Subcutaneous adipose tissue (tissue), 4 donors: ENCODE measurements around the gene NDUFB7. TPM values are rescaled to one million over a fixed set of nuclear protein-coding genes. Genes with fewer than 3 reads are reported as not detected.

Source experiments
- total RNA-seq, 4 donors: library from RNA; depleted of rRNA; stranded (reverse); fragments of >200 nt; gene quantifications; one replicate each; pipeline ENCODE4 v1.1.0, GENCODE V29; 2016
- TF ChIP-seq, protein P1 (sequence below): fragments of 450-650 bp; IDR thresholded peaks from one replicate; pipeline ENCODE4 v1.5.1; 2016; ENCODE audit warnings: low read depth, mild to moderate bottlenecking, control low read depth, antibody characterized with exemption, moderate library complexity

NDUFB7 gene
- total RNA-seq, 4 donors from 2014 or later = 293 to 484 (median 411) TPM

DNA sequence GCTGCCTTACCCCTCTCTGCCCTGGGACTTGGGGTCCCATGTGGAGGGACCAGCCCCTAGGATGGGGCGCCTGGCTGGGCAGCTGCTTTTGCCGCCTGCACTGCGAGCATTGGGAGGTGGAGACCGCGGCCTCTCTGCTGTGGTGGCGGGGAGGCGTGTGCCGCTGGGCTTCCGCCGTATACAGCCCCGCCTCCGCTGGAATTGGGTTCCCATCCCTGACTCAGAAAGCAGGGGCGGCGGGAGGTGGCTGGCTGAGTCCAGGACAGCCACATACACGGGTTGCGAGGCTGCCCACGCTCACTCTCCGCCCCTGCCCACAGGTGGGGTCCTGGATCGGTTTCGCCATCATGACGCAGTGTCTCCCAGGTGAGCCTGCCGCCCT, 6.6 kb downstream of the NDUFB7 start:
- TF ChIP-seq, protein P1, sequence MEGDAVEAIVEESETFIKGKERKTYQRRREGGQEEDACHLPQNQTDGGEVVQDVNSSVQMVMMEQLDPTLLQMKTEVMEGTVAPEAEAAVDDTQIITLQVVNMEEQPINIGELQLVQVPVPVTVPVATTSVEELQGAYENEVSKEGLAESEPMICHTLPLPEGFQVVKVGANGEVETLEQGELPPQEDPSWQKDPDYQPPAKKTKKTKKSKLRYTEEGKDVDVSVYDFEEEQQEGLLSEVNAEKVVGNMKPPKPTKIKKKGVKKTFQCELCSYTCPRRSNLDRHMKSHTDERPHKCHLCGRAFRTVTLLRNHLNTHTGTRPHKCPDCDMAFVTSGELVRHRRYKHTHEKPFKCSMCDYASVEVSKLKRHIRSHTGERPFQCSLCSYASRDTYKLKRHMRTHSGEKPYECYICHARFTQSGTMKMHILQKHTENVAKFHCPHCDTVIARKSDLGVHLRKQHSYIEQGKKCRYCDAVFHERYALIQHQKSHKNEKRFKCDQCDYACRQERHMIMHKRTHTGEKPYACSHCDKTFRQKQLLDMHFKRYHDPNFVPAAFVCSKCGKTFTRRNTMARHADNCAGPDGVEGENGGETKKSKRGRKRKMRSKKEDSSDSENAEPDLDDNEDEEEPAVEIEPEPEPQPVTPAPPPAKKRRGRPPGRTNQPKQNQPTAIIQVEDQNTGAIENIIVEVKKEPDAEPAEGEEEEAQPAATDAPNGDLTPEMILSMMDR = no peak

GRCh38 chr19:14563989-14564651, 7.7 kb downstream of the NDUFB7 start:
- TF ChIP-seq, protein P1 = no peak

DNA sequence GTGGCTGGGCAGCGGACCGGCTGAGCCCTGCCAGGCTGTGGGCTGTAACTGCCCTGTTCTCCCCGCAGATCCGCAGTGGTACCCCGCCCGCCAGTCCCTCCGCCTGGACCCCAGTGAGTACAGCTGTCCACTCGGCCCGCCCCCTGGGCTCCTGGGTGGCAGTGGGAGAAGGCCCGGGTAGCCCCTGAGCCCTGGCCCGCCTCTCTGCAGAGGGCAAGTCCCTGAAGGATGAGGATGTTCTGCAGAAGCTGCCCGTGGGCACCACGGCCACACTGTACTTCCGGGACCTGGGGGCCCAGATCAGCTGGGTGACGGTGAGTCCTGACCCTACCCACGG, 8.3 kb downstream of the NDUFB7 start:
- TF ChIP-seq, protein P1 = no peak

DNA sequence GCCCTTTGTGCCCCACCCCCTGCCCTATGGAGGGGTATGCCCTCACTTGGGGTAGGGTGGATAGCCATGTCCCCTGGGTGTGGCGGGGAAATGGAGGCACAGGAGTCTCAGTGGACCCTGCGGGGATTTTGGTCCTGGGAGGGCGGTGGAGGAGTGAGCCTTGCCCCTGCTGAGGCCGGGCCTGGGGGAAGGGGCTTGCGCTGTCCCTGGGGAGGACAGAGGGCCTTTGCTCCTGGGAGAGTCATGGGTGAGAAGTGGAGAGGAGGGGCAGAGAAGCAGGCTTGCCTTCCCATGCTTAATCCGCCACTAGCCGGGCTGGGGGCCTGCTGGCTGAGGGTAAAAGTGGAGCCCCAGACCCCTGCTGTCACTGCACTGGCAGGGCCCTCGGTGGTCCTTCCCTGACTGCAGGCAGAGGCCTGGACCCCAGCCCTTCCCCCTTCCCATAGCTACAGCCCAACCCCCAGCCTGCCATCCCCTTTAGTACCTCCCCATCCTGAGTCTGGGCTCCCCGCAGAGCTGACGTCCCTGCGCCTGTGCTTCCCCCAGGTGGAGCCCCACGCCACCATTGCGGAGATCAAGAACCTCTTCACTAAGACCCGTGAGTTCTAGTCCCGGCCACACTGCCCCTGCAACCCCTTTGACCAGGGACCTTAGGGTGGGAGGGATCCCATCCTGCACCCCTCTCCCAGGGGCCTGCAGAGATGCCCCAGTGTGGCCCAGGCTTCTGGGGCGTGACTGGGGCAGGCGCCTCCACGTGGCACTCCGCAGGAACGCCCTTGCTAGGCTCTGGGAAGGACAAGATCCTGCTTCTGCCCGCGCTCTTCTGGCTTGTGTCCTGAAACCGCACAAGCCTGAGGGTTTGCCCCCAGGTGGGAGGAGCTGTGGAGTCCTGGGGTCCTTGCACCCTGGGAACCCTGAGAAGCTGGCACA, 8.9 kb downstream of the NDUFB7 start:
- TF ChIP-seq, protein P1 = no peak

- TF ChIP-seq, protein P1 = no peak
These were observed 10.0 kb downstream of the NDUFB7 start for GRCh38 chr19:14561847-14562351.

DNA sequence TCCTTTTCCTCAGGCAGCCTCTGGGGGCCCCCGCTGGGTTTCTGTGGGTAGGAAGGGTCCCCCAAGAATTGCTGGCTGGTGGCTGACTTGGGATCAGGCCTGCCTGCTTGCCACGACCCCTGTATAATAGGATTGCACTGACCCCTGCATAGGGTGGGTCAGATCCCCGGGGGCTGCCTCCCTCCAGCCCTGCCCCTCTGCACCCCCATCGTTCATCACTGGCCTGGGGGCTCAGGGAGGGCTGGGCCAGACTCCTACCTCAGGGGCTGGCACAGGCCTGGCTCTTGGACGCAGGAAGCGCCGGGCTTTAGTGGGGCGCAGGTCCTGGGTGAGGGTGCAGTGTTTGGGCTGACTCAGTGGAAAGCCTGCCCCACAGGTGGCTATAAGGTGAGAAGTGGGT, 10.6 kb downstream of the NDUFB7 start:
- TF ChIP-seq, protein P1 = no peak

DNA sequence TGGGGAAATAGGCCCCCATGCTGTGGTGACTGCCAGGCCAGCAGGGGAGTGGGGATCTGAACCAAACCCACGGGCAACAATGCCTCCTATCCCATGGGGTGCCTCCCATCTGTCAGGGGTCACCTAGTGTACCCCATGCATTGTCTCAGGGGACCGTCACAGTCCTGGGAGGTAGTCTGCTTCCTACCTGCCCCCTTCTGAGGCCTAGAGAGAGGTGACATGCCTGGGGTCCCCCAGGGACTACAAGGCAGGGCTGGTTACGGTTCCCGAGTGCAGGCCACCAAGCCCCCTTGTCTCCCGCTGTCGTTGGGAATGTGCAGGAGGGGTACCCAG, 11.1 kb downstream of the NDUFB7 start:
- TF ChIP-seq, protein P1 = no peak
